H1 (cell line): Measurements from ENCODE around the gene CDK7. TPM values are rescaled to one million over a fixed set of nuclear protein-coding genes. Genes with fewer than 3 reads are reported as not detected.
"Not testable (repeated sequence)": the region's sequence is repeated elsewhere in the genome, so short reads cannot be mapped to it uniquely, and the experiment has no call there.

Experiments used
- CTCF ChIA-PET: fragments of 300-600 bp; sonication (Branson Sonifier 250); formaldehyde crosslinking; loops from one replicate; lab custom pipeline; 2021; ENCODE audit not compliant: partially characterized antibody; lab: Charles Lee
- POLR2A ChIA-PET: fragments of 300-600 bp; sonication (Branson Sonifier 250); formaldehyde crosslinking; loops from one replicate; lab custom pipeline; 2021; ENCODE audit warnings: inconsistent platforms; ENCODE audit not compliant: partially characterized antibody; lab: Charles Lee
- DNase-seq, 2 experiments: peaks; one replicate each; pipeline versions ENCODE4 v3.0.0 to v3.0.0-alpha.2; 2010 to 2022; ENCODE audit warnings: low spot score in 2 of 2, low read depth in 1 of 2, mixed read lengths in 1 of 2
- FAIRE-seq: peaks from 2 replicates; lab custom pipeline; 2011; peaks lifted over from hg19 to GRCh38; lab: Jason Lieb, UNC
- H2AFZ ChIP-seq: 2 replicates; pipeline ENCODE4 v1.8.1; 2012; ENCODE audit warnings: low read length, inconsistent platforms
- H2AK5ac ChIP-seq: 2 replicates; pipeline ENCODE4 v1.6.1; 2013; ENCODE audit warnings: low read depth, low read length
- H2BK120ac ChIP-seq: replicated peaks from 2 replicates; pipeline ENCODE3; 2013; ENCODE audit warnings: low read depth, low read length, inconsistent platforms
- H2BK12ac ChIP-seq: 2 replicates; pipeline ENCODE4 v1.6.1; 2013; ENCODE audit warnings: low read depth, low read length
- H2BK15ac ChIP-seq: 2 replicates; pipeline ENCODE4 v1.6.1; 2013; ENCODE audit warnings: low read length
- H2BK20ac ChIP-seq: 2 replicates; pipeline ENCODE4 v1.6.1; 2013; ENCODE audit warnings: low read length
- H2BK5ac ChIP-seq: 2 replicates; pipeline ENCODE4 v1.6.1; 2013; ENCODE audit warnings: low read depth, low read length
- H3K14ac ChIP-seq: 2 replicates; pipeline ENCODE4 v1.6.1; 2013; ENCODE audit warnings: inconsistent platforms; ENCODE audit not compliant: insufficient read length
- H3K18ac ChIP-seq: 2 replicates; pipeline ENCODE4 v1.6.1; 2013; ENCODE audit warnings: low read length; ENCODE audit errors: extremely low read depth
- H3K23ac ChIP-seq: 2 replicates; pipeline ENCODE4 v1.6.1; 2013; ENCODE audit warnings: inconsistent platforms; ENCODE audit not compliant: insufficient read length
- H3K23me2 ChIP-seq: 2 replicates; pipeline ENCODE4 v1.6.1; 2013; ENCODE audit warnings: low read depth, low read length
- H3K27ac ChIP-seq: 2 replicates; pipeline ENCODE4 v1.6.1; 2011; ENCODE audit warnings: low read depth, low read length, inconsistent platforms
- H3K27me3 ChIP-seq, 4 experiments: replicated peaks in 1 of 4; 1 replicate in 1 of 4; 2 replicates in 3 of 4; pipeline versions ENCODE4 v1.6.1 to v1.8.1; 2011 to 2013; ENCODE audit warnings: low read length in 3 of 4, mild to moderate bottlenecking in 3 of 4, inconsistent platforms in 2 of 4, mixed read lengths in 2 of 4, moderate library complexity in 1 of 4; ENCODE audit not compliant: control insufficient read depth in 3 of 4, insufficient read depth in 3 of 4; ENCODE audit errors: extremely low read depth in 1 of 4
- H3K36me3 ChIP-seq, 4 experiments: 2 replicates each; pipeline versions ENCODE4 v1.6.1 to v1.8.1; 2011 to 2013; ENCODE audit warnings: mild to moderate bottlenecking in 4 of 4, low read length in 3 of 4, moderate library complexity in 2 of 4, control low read depth in 1 of 4, inconsistent platforms in 1 of 4; ENCODE audit not compliant: insufficient read depth in 4 of 4, control insufficient read depth in 2 of 4
- H3K4ac ChIP-seq: replicated peaks from 2 replicates; pipeline ENCODE3; 2013; ENCODE audit warnings: low read length, low read depth, mixed read lengths, inconsistent platforms; ENCODE audit not compliant: insufficient read length
- H3K4me1 ChIP-seq, 4 experiments: replicated peaks in 1 of 4; 1 replicate in 1 of 4; 2 replicates in 3 of 4; pipeline versions ENCODE4 v1.6.1 to v1.8.1; 2011 to 2013; ENCODE audit warnings: low read length in 3 of 4, inconsistent platforms in 2 of 4, mixed read lengths in 1 of 4; ENCODE audit not compliant: insufficient read depth in 4 of 4, control insufficient read depth in 3 of 4
- H3K4me2 ChIP-seq, 2 experiments: 2 replicates each; pipeline versions ENCODE4 v1.6.1 to v1.8.1; 2011 to 2013; ENCODE audit warnings: low read depth in 2 of 2, low read length in 2 of 2, control low read depth in 1 of 2, inconsistent platforms in 1 of 2, mild to moderate bottlenecking in 1 of 2; ENCODE audit not compliant: insufficient read depth in 1 of 2
- H3K4me3 ChIP-seq, 4 experiments: fragments of 200-600, 300-600 bp in 1 of 4; sonication (generic), shearing (Covaris generic), sonication (Bioruptor Twin) in 1 of 4; 2 replicates each; pipeline versions ENCODE4 v1.5.1 to v1.8.1; 2011 to 2016; ENCODE audit warnings: low read length in 4 of 4, low read depth in 3 of 4, control low read depth in 2 of 4, inconsistent platforms in 2 of 4, mild to moderate bottlenecking in 2 of 4, mixed read lengths in 1 of 4, moderate library complexity in 1 of 4; ENCODE audit not compliant: insufficient read depth in 2 of 4; ENCODE audit errors: extremely low read depth in 1 of 4
- H3K56ac ChIP-seq: replicated peaks from 2 replicates; pipeline ENCODE3; 2013; ENCODE audit warnings: low read depth, mild to moderate bottlenecking, mixed read lengths, low read length, inconsistent platforms; ENCODE audit not compliant: insufficient read length
- H3K79me1 ChIP-seq: 2 replicates; pipeline ENCODE4 v1.6.1; 2013; ENCODE audit warnings: low read depth, low read length, control low read depth
- H3K79me2 ChIP-seq, 2 experiments: 2 replicates each; pipeline versions ENCODE4 v1.6.1 to v1.8.1; 2012 to 2013; ENCODE audit warnings: low read length in 2 of 2, mild to moderate bottlenecking in 2 of 2, inconsistent platforms in 1 of 2; ENCODE audit not compliant: insufficient read depth in 2 of 2, control insufficient read depth in 1 of 2
- H3K9ac ChIP-seq, 4 experiments: replicated peaks in 1 of 4; 1 replicate in 1 of 4; 2 replicates in 3 of 4; pipeline versions ENCODE4 v1.6.1 to v1.8.1; 2011 to 2013; ENCODE audit warnings: low read depth in 3 of 4, low read length in 3 of 4, control low read depth in 2 of 4, mild to moderate bottlenecking in 2 of 4, moderate library complexity in 2 of 4, inconsistent platforms in 1 of 4; ENCODE audit errors: extremely low read depth in 1 of 4
- H3K9me3 ChIP-seq, 2 experiments: 2 replicates each; pipeline versions ENCODE4 v1.6.1 to v1.8.1; 2012 to 2013; ENCODE audit warnings: mild to moderate bottlenecking in 2 of 2, moderate library complexity in 2 of 2, control low read depth in 1 of 2, inconsistent platforms in 1 of 2, low read depth in 1 of 2, low read length in 1 of 2, mixed read lengths in 1 of 2; ENCODE audit not compliant: insufficient read depth in 2 of 2
- H4K20me1 ChIP-seq, 2 experiments: replicated peaks in 1 of 2; 2 replicates each; pipeline versions ENCODE3 to v1.8.1; 2011 to 2013; ENCODE audit warnings: inconsistent platforms in 2 of 2, low read length in 2 of 2, mild to moderate bottlenecking in 1 of 2; ENCODE audit not compliant: insufficient read depth in 2 of 2, control insufficient read depth in 1 of 2
- H4K5ac ChIP-seq: 2 replicates; pipeline ENCODE4 v1.6.1; 2013; ENCODE audit warnings: low read length, low read depth, mixed read lengths, inconsistent platforms; ENCODE audit not compliant: insufficient read length
- H4K8ac ChIP-seq: 2 replicates; pipeline ENCODE4 v1.8.0; 2013; ENCODE audit warnings: mild to moderate bottlenecking, moderate library complexity, low read length, inconsistent platforms; ENCODE audit not compliant: insufficient read depth; ENCODE audit errors: extremely low read depth
- H4K91ac ChIP-seq: replicated peaks from 2 replicates; pipeline ENCODE3; 2013; ENCODE audit warnings: low read length, mixed read lengths, inconsistent platforms; ENCODE audit not compliant: insufficient read length
- CREB1 ChIP-seq: IDR thresholded peaks from 2 replicates; pipeline ENCODE4 v1.6.1; 2012; ENCODE audit warnings: inconsistent platforms
- CTCF ChIP-seq, 3 experiments: IDR thresholded peaks; 1 replicate in 2 of 3; 2 replicates in 1 of 3; pipeline versions ENCODE4 v1.5.1 to v1.6.1; 2011; ENCODE audit warnings: low read length in 3 of 3, mild to moderate bottlenecking in 3 of 3, inconsistent platforms in 2 of 3, low read depth in 1 of 3, moderate library complexity in 1 of 3; ENCODE audit not compliant: insufficient read depth in 1 of 3; ENCODE audit errors: control extremely low read depth in 1 of 3
- NRF1 ChIP-seq: IDR thresholded peaks from 2 replicates; pipeline ENCODE4 v1.6.1; 2011; ENCODE audit warnings: mild to moderate bottlenecking, low read depth, low read length, improper control_type of control experiment
- RAD21 ChIP-seq, 2 experiments: IDR thresholded peaks in 1 of 2; conservative IDR thresholded peaks in 1 of 2; 2 replicates each; pipeline ENCODE4 v1.6.1; 2011; ENCODE audit warnings: low read depth in 2 of 2, low read length in 2 of 2, improper control_type of control experiment in 1 of 2, inconsistent platforms in 1 of 2, mild to moderate bottlenecking in 1 of 2, moderate library complexity in 1 of 2
- WGBS, 2 experiments: shearing (Covaris generic) in 1 of 2; methylation state at CpG; one replicate each; pipeline versions ENCODE4 v1.1.6 to v1.1.7; 2013 to 2015; ENCODE audit warnings: low lambda C conversion rate in 2 of 2, mixed read lengths in 2 of 2, inconsistent platforms in 1 of 2, low coverage in 1 of 2, missing lambda C conversion rate in 1 of 2; ENCODE audit not compliant: insufficient replicate concordance in 2 of 2, insufficient coverage in 1 of 2, insufficient read length in 1 of 2; ENCODE audit errors: extremely low coverage in 1 of 2, missing lambda C conversion rate in 1 of 2; 5-methylcytosine and 5-hydroxymethylcytosine counted together
- polyA plus RNA-seq, 7 experiments: library from polyadenylated mRNA; depleted of rRNA in 3 of 7; stranded (reverse) in 5 of 7; unstranded in 2 of 7; fragments of >200 nt in 5 of 7; fragments of 200-250 nt in 2 of 7; gene quantifications; 1 replicate in 5 of 7; 2 replicates in 1 of 7; 4 replicates in 1 of 7; pipeline versions ENCODE4 v1.2.1 to v1.2.3, GENCODE V29; 2011 to 2013; ENCODE audit warnings: missing spikeins in 2 of 7, mixed read lengths in 2 of 7
- total RNA-seq: library from RNA; stranded (reverse); fragmentation: NEBNext Ultra II Directional; extraction: Animal tissue kit (Norgen Biotek cat#: 25700); gene quantifications from 2 replicates; pipeline ENCODE4 v1.2.1, GENCODE V29; 2021

Gene CDK7
- total and polyA plus RNA-seq, 2 of the 8 experiments (the other 6 are each of a cell fraction or from before 2014, with no cell fraction given) = 39.9 to 63.4 TPM

GRCh38 chr5:69231851-69232250 is 2.8 kb upstream of the CDK7 start (continued):
- TF ChIP-seq CTCF (IDR thresholded peaks at IDR 0.05; ENCODE audit: control extremely low read depth in 1 of 3, insufficient read depth in 1 of 3, low read depth in 1 of 3, low read length in 3 of 3) (no peak), CREB1 (no peak), RAD21 (IDR thresholded peaks at IDR 0.05 in 1 of 2, conservative IDR thresholded peaks at IDR 0.05 in 1 of 2; ENCODE audit: low read depth in 2 of 2, low read length in 2 of 2) (no peak), NRF1 (no peak)

GRCh38 chr5:69236733-69237132 is 2.0 kb downstream of the CDK7 start:
- H3K9me3 ChIP-seq, H3K27ac ChIP-seq, H3K79me1 ChIP-seq, H3K56ac ChIP-seq, CTCF ChIA-PET, FAIRE-seq, H3K9ac ChIP-seq, H2AFZ ChIP-seq, DNase-seq, H4K5ac ChIP-seq, H2AK5ac ChIP-seq, H4K8ac ChIP-seq, H3K23me2 ChIP-seq, H4K20me1 ChIP-seq, H2BK12ac ChIP-seq, H2BK20ac ChIP-seq, H3K4me2 ChIP-seq, H3K4ac ChIP-seq, H3K14ac ChIP-seq, H2BK120ac ChIP-seq, H2BK5ac ChIP-seq, H2BK15ac ChIP-seq, H3K18ac ChIP-seq, H3K27me3 ChIP-seq, H3K4me3 ChIP-seq, H4K91ac ChIP-seq, H3K4me1 ChIP-seq, H3K23ac ChIP-seq: not testable (repeated sequence)
- peaks cover 3 to 58% of the 10 kb centered on the region in 2 experiments; a peak in 2 of 4 replicates for H3K79me2 ChIP-seq
- WGBS, 2 experiments = 91% methylated on average over 7 of the region's 9 CpGs; no CpG with 5 or more reads in 1 of the 2 experiments
- POLR2A ChIA-PET = interaction anchor here (0.6 to 1.7 kb wide), 10 partner anchors 12 to 58 kb away, joined by 3 to 6 read pairs (median 4); partner anchors contain the start of gene CENPH
- H3K36me3 ChIP-seq = peaks cover 0 to 27% (median 4%) of the 10 kb centered on the region in 4 experiments; a peak in 4 of 8 replicates
